Mesenchymal stem cell (in vitro differentiated cells and primary cell): ENCODE data around the gene CACNA2D2.

Experiments used
- DNase-seq: peaks from one replicate; pipeline ENCODE4 v3.0.0-alpha.2; 2013
- H2AFZ ChIP-seq: one replicate; pipeline ENCODE4 v1.6.1; 2013; ENCODE audit warnings: low read depth, mild to moderate bottlenecking, control low read depth, inconsistent platforms, low read length, moderate library complexity
- H2AK5ac ChIP-seq: 2 replicates; pipeline ENCODE4 v1.6.1; 2013; ENCODE audit warnings: low read length, moderate library complexity, mild to moderate bottlenecking, inconsistent platforms; ENCODE audit not compliant: severe bottlenecking
- H2BK120ac ChIP-seq: one replicate; pipeline ENCODE4 v1.6.1; 2013; ENCODE audit warnings: low read depth, mild to moderate bottlenecking, inconsistent platforms, low read length, moderate library complexity
- H2BK12ac ChIP-seq, 2 experiments: one replicate each; pipeline ENCODE4 v1.6.1; 2013; ENCODE audit warnings: inconsistent platforms in 2 of 2, low read length in 2 of 2, mild to moderate bottlenecking in 2 of 2, moderate library complexity in 2 of 2, control low read depth in 1 of 2
- H2BK15ac ChIP-seq: one replicate; pipeline ENCODE4 v1.6.1; 2013; ENCODE audit warnings: mild to moderate bottlenecking, low read depth, inconsistent platforms; ENCODE audit not compliant: poor library complexity, severe bottlenecking
- H2BK5ac ChIP-seq: 2 replicates; pipeline ENCODE4 v1.6.1; 2013; ENCODE audit warnings: low read depth, mild to moderate bottlenecking, low read length, control low read depth, inconsistent platforms; ENCODE audit not compliant: poor library complexity, severe bottlenecking
- H3K14ac ChIP-seq, 2 experiments: one replicate each; pipeline ENCODE4 v1.6.1; 2013; ENCODE audit warnings: inconsistent platforms in 2 of 2, low read length in 2 of 2, control low read depth in 1 of 2, mild to moderate bottlenecking in 1 of 2, moderate library complexity in 1 of 2
- H3K18ac ChIP-seq, 2 experiments: one replicate each; pipeline ENCODE4 v1.6.1; 2013; ENCODE audit warnings: inconsistent platforms in 2 of 2, low read length in 2 of 2, control low read depth in 1 of 2, low read depth in 1 of 2, mild to moderate bottlenecking in 1 of 2
- H3K23ac ChIP-seq, 2 experiments: one replicate each; pipeline ENCODE4 v1.6.1; 2013; ENCODE audit warnings: inconsistent platforms in 2 of 2, low read length in 2 of 2, mild to moderate bottlenecking in 2 of 2, moderate library complexity in 2 of 2, control low read depth in 1 of 2
- H3K27ac ChIP-seq: 2 replicates; pipeline ENCODE4 v1.5.1; 2013; ENCODE audit warnings: mild to moderate bottlenecking, moderate library complexity, low read length, control low read depth, inconsistent platforms; ENCODE audit not compliant: poor library complexity, severe bottlenecking
- H3K27me3 ChIP-seq, 2 experiments: 2 replicates each; pipeline versions ENCODE4 v1.6.1 to v1.7.0; 2013; ENCODE audit warnings: low read length in 2 of 2, mild to moderate bottlenecking in 2 of 2, moderate library complexity in 2 of 2, control low read depth in 1 of 2, inconsistent platforms in 1 of 2; ENCODE audit not compliant: control insufficient read depth in 1 of 2, insufficient read depth in 1 of 2
- H3K36me3 ChIP-seq, 2 experiments: 2 replicates each; pipeline versions ENCODE4 v1.6.1 to v1.7.0; 2013; ENCODE audit warnings: low read length in 2 of 2, control low read depth in 1 of 2, inconsistent platforms in 1 of 2, low read depth in 1 of 2, mild to moderate bottlenecking in 1 of 2; ENCODE audit not compliant: insufficient read depth in 2 of 2, control insufficient read depth in 1 of 2
- H3K4ac ChIP-seq, 2 experiments: one replicate each; pipeline ENCODE4 v1.6.1; 2013; ENCODE audit warnings: inconsistent platforms in 2 of 2, low read length in 2 of 2, mild to moderate bottlenecking in 2 of 2, moderate library complexity in 2 of 2, control low read depth in 1 of 2, low read depth in 1 of 2
- H3K4me1 ChIP-seq: 2 replicates; pipeline ENCODE4 v1.6.1; 2013; ENCODE audit warnings: low read depth, low read length, control low read depth; ENCODE audit not compliant: control insufficient read depth, insufficient read depth
- H3K4me2 ChIP-seq: 2 replicates; pipeline ENCODE4 v1.6.1; 2013; ENCODE audit warnings: low read length, mild to moderate bottlenecking, inconsistent platforms; ENCODE audit not compliant: poor library complexity, severe bottlenecking
- H3K4me3 ChIP-seq, 2 experiments: 2 replicates each; pipeline versions ENCODE4 v1.5.1 to v1.7.0; 2013; ENCODE audit warnings: low read length in 2 of 2, mild to moderate bottlenecking in 2 of 2, control low read depth in 1 of 2, low read depth in 1 of 2; ENCODE audit not compliant: insufficient read depth in 1 of 2
- H3K79me1 ChIP-seq: replicated peaks from 2 replicates; pipeline ENCODE4 v1.6.1; 2013; ENCODE audit warnings: mild to moderate bottlenecking, control low read depth, low read length, inconsistent platforms; ENCODE audit not compliant: poor library complexity, severe bottlenecking
- H3K9ac ChIP-seq: 2 replicates; pipeline ENCODE4 v1.7.0; 2013; ENCODE audit warnings: mild to moderate bottlenecking, low read length, moderate library complexity
- H3K9me3 ChIP-seq: 2 replicates; pipeline ENCODE4 v1.7.0; 2013; ENCODE audit warnings: mild to moderate bottlenecking, low read length; ENCODE audit not compliant: control insufficient read depth
- H4K8ac ChIP-seq: one replicate; pipeline ENCODE4 v1.6.1; 2013; ENCODE audit warnings: inconsistent platforms, mild to moderate bottlenecking, low read length, moderate library complexity
- H4K91ac ChIP-seq: one replicate; pipeline ENCODE4 v1.6.1; 2013; ENCODE audit warnings: mild to moderate bottlenecking, low read length, inconsistent platforms
- WGBS: methylation state at CpG from one replicate; pipeline ENCODE4 v1.1.7; 2013; ENCODE audit warnings: mixed read lengths; 5-methylcytosine and 5-hydroxymethylcytosine counted together

Gene CACNA2D2

GRCh38 chr3:50359760-50360110, 143.7 kb downstream of the CACNA2D2 start:
- peaks cover 5% of the 10 kb centered on the region for H3K79me1 ChIP-seq
- no peak overlapping the region for H2BK15ac ChIP-seq
- no peak overlapping the region for H2AK5ac ChIP-seq
- no peak for DNase-seq
- H3K27me3 ChIP-seq = no peaks in the 10 kb centered on the region
- H4K8ac ChIP-seq = peak overlapping the region; percentile 89
- H3K4me1 ChIP-seq = peaks cover 46% of the 10 kb centered on the region
- WGBS = 29% methylated on average over 8 of the region's 8 CpGs
- H3K36me3 ChIP-seq = peaks cover 34 to 35% of the 10 kb centered on the region in 2 experiments
- H3K4ac ChIP-seq = peak overlapping the region in 1 of 2 experiments; percentile 29
- H3K4me2 ChIP-seq = peak overlapping the region; percentile 26
- no peak overlapping the region for H2BK120ac ChIP-seq
- no peak overlapping the region for H3K18ac ChIP-seq
- peak overlapping the region; percentile 59 for H3K9ac ChIP-seq
- peak overlapping the region; percentile 72 for H2AFZ ChIP-seq
- no peaks in the 10 kb centered on the region for H3K9me3 ChIP-seq
- H3K14ac ChIP-seq = no peak overlapping the region
- peak overlapping the region in 1 of 2 experiments; percentile 72 for H3K4me3 ChIP-seq
- H3K27ac ChIP-seq = no peak overlapping the region
- H4K91ac ChIP-seq = no peak overlapping the region
- H3K23ac ChIP-seq = no peak overlapping the region
- no peak overlapping the region for H2BK12ac ChIP-seq
- no peak overlapping the region for H2BK5ac ChIP-seq

GRCh38 chr3:50358911-50359759, 144.3 kb downstream of the CACNA2D2 start, which contains the start of gene TMEM115:
Gene TMEM115 (minus strand): TSS chr3:50359521. CDS start chr3:50359063, 458 bp downstream.
- 4% methylated on average over 64 of the region's 64 CpGs for WGBS
- Histone ChIP-seq H2BK12ac (peak within 1 kb of the TSS in 1 of 2 experiments; percentile 12), H3K4me1 (peaks cover 40% of the 10 kb centered on the region), H3K27me3 (no peaks in the 10 kb centered on the region), H3K4ac (peak within 1 kb of the TSS; percentile 86 to 95), H3K27ac (peak within 1 kb of the TSS; percentile 81), H3K14ac (peak within 1 kb of the TSS in 1 of 2 experiments; percentile 100), H3K79me1 (peaks cover 10% of the 10 kb centered on the region), H2AK5ac (no peak within 1 kb of the TSS), H3K9me3 (no peaks in the 10 kb centered on the region), H4K91ac (peak within 1 kb of the TSS; percentile 81), H2BK5ac (no peak within 1 kb of the TSS), H3K4me2 (peak within 1 kb of the TSS; percentile 93), H3K23ac (peak within 1 kb of the TSS in 1 of 2 experiments; percentile 92), H3K18ac (peak within 1 kb of the TSS; percentile 94 to 98), H2BK15ac (peak within 1 kb of the TSS; percentile 60), H4K8ac (peak within 1 kb of the TSS; percentile 89), H3K36me3 (peaks cover 40 to 41% of the 10 kb centered on the region in 2 experiments), H2AFZ (peak within 1 kb of the TSS; percentile 72), H2BK120ac (peak within 1 kb of the TSS; percentile 30), H3K4me3 (peak within 1 kb of the TSS; percentile 90 to 95), H3K9ac (peak within 1 kb of the TSS; percentile 96)
- DNase-seq = peak; percentile 99

- no peak overlapping the region for H3K14ac ChIP-seq
- H2BK120ac ChIP-seq = no peak overlapping the region
- no peak overlapping the region for H2BK15ac ChIP-seq
- H3K9me3 ChIP-seq = no peaks in the 10 kb centered on the region
- no peak overlapping the region for H2AFZ ChIP-seq
- H3K27ac ChIP-seq = no peak overlapping the region
- H3K4me3 ChIP-seq = peak overlapping the region; percentile 90 to 95
- no peaks in the 10 kb centered on the region for H3K27me3 ChIP-seq
- H4K8ac ChIP-seq = no peak overlapping the region
- H3K18ac ChIP-seq = no peak overlapping the region
- no peak overlapping the region for H2BK12ac ChIP-seq
- peaks cover 40% of the 10 kb centered on the region for H3K4me1 ChIP-seq
- peaks cover 16% of the 10 kb centered on the region for H3K79me1 ChIP-seq
- H2BK5ac ChIP-seq = no peak overlapping the region
- peaks cover 47 to 48% of the 10 kb centered on the region in 2 experiments for H3K36me3 ChIP-seq
- peak overlapping the region; percentile 9 for H4K91ac ChIP-seq
- H2AK5ac ChIP-seq = no peak overlapping the region
- H3K9ac ChIP-seq = peak overlapping the region; percentile 96
- no peak for DNase-seq
- H3K4me2 ChIP-seq = peak overlapping the region; percentile 93
- peak overlapping the region; percentile 86 to 95 for H3K4ac ChIP-seq
- H3K23ac ChIP-seq = no peak overlapping the region
- 76% methylated on average over 22 of the region's 24 CpGs for WGBS
These were observed 145.0 kb downstream of the CACNA2D2 start for GRCh38 chr3:50358355-50358910.

- H3K18ac ChIP-seq = no peak overlapping the region
- H3K23ac ChIP-seq = no peak overlapping the region
- H2BK120ac ChIP-seq = no peak overlapping the region
- H2AFZ ChIP-seq = no peak overlapping the region
- no peak overlapping the region for H4K8ac ChIP-seq
- H3K9ac ChIP-seq = peak overlapping the region; percentile 96
- peaks cover 17% of the 10 kb centered on the region for H3K79me1 ChIP-seq
- no peak overlapping the region for H4K91ac ChIP-seq
- no peak overlapping the region for H3K4ac ChIP-seq
- H3K27me3 ChIP-seq = no peaks in the 10 kb centered on the region
- no peak overlapping the region for H3K27ac ChIP-seq
- peaks cover 43% of the 10 kb centered on the region for H3K4me1 ChIP-seq
- H3K4me2 ChIP-seq = peak overlapping the region; percentile 93
- no peak overlapping the region for H2BK15ac ChIP-seq
- peak overlapping the region; percentile 34 to 95 for H3K4me3 ChIP-seq
- H3K9me3 ChIP-seq = no peaks in the 10 kb centered on the region
- H3K36me3 ChIP-seq = peaks cover 52 to 56% of the 10 kb centered on the region in 2 experiments
- no peak overlapping the region for H2BK12ac ChIP-seq
- H3K14ac ChIP-seq = peak overlapping the region in 1 of 2 experiments; percentile 29
- H2AK5ac ChIP-seq = no peak overlapping the region
- DNase-seq = no peak
- no peak overlapping the region for H2BK5ac ChIP-seq
- WGBS = 81% methylated on average over 1 of the region's 1 CpG
These were observed 146.0 kb downstream of the CACNA2D2 start for GRCh38 chr3:50357481-50357880.
